AG04450 (cell line): ENCODE measurements around the gene CCDC40. TPM values are rescaled to one million over a fixed set of nuclear protein-coding genes. Genes with fewer than 3 reads are reported as not detected.

Experiments
- CTCF ChIA-PET: fragments of 300-600, 350-600 bp; formaldehyde crosslinking; extraction: SDS; loops from one replicate; lab custom pipeline; 2022; ENCODE audit warnings: antibody characterized with exemption, inconsistent platforms; lab: Charles Lee
- POLR2A ChIA-PET: fragments of 350-600 bp; formaldehyde crosslinking; extraction: SDS; loops from one replicate; lab custom pipeline; 2021; ENCODE audit warnings: antibody characterized with exemption, inconsistent platforms; lab: Yijun Ruan, JAX
- DNase-seq: peaks from one replicate; pipeline ENCODE4 v3.0.0-alpha.2; 2011; ENCODE audit warnings: low read depth, low spot score
- H3K27ac ChIP-seq: one replicate; pipeline ENCODE4 v1.5.1; 2012; ENCODE audit warnings: low read depth, low read length, control low read depth
- H3K27me3 ChIP-seq: one replicate; pipeline ENCODE4 v1.6.0; 2012; ENCODE audit warnings: low read length; ENCODE audit not compliant: control insufficient read depth, insufficient read depth
- H3K4me3 ChIP-seq: 2 replicates; pipeline ENCODE4 v1.5.1; 2011; ENCODE audit warnings: mild to moderate bottlenecking, low read depth, low read length, control low read depth
- H3K9me3 ChIP-seq: 2 replicates; pipeline ENCODE4 v1.5.1; 2012; ENCODE audit warnings: low read length; ENCODE audit not compliant: control insufficient read depth, insufficient read depth
- polyA plus RNA-seq: library from polyadenylated mRNA; depleted of rRNA; stranded (reverse); fragments of >200 nt; gene quantifications from 2 replicates; pipeline ENCODE4 v1.2.3, GENCODE V29; 2011
- TF ChIP-seq, protein P1 (sequence below): IDR thresholded peaks from 2 replicates; pipeline ENCODE4 v1.5.1; 2011; ENCODE audit warnings: low read depth, low read length, control low read depth, inconsistent platforms

The CCDC40 gene
- polyA plus RNA-seq, 1 experiment, result 2.4 TPM

DNA sequence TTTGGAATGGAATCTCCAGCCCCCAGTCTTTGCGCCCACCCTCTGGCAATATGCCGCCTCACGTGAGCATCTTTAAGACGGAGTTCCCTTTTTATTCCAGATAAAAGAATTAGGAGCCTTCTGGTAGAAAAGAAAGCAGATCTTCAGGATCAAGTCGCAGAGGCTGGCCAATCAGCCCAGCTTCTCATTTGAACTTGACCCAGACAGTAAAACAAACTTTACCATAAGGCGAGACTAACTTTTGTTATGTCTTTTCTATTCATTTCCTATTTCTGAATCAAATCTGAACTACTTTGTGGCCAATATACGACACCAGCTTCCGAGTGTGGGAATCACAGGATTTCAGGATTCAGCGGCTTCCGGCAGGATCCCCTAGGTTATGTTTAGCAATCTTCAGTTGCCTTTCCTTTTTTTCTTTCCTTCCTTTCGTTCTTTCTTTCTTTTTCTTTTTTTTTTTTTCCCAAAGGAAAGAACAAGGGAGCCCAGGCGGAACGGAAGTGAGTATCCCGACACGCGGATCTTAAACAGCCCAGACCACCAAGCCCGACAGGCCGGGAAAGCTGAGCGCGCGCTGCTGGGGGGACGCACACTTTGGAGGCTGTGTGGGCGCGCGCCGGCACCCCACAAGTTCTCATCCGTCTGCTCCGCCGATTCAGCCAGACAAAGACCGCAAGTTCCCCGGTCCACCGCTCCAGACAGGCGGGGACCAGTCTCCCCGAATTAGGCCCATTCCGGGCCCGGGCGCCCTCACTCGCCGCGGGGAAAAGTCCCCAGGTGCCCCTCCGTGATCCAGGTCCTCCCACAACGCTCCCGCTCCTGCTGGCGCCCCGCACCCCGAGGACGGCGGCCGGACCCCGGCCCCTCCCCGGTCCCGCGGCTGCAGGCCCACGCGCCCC is 1.4 kb upstream of the CCDC40 start:
- ChIA-PET POLR2A (interaction anchor here (0.7 kb wide), 2 partner anchors 67 to 113 kb away, joined by 4 read pairs; partner anchors contain the start of gene GAA), CTCF (interaction anchor here (1.0 kb wide), 1 partner anchor 66 kb away, joined by 4 read pairs; the partner anchor contains the start of gene GAA)
- Histone ChIP-seq H3K4me3 (peak overlapping the region; percentile 76), H3K9me3 (no peaks in the 10 kb centered on the region; the same call in 1 of the 2 replicates), H3K27ac (peak overlapping the region; percentile 65), H3K27me3 (no peaks in the 10 kb centered on the region)
- TF ChIP-seq, protein P1, sequence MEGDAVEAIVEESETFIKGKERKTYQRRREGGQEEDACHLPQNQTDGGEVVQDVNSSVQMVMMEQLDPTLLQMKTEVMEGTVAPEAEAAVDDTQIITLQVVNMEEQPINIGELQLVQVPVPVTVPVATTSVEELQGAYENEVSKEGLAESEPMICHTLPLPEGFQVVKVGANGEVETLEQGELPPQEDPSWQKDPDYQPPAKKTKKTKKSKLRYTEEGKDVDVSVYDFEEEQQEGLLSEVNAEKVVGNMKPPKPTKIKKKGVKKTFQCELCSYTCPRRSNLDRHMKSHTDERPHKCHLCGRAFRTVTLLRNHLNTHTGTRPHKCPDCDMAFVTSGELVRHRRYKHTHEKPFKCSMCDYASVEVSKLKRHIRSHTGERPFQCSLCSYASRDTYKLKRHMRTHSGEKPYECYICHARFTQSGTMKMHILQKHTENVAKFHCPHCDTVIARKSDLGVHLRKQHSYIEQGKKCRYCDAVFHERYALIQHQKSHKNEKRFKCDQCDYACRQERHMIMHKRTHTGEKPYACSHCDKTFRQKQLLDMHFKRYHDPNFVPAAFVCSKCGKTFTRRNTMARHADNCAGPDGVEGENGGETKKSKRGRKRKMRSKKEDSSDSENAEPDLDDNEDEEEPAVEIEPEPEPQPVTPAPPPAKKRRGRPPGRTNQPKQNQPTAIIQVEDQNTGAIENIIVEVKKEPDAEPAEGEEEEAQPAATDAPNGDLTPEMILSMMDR, result no peak
- DNase-seq, result no peak

DNA sequence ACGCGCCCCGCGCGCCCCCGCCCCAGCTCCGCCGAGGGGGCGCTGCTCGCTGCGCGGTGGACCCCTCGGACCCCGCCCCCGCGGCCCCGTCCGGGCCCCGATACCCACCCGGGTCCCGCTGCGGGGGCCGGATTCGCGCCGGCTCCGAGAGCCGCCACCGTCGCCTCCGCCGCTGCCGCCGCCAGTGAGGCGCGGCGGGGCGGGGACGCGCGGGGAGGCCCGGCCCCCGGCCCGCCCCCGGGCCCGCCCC is 830 bp upstream of the CCDC40 start, which contains the start of gene TBC1D16:
TBC1D16 (minus strand) TSS at position 186 of the 250 bp plus-strand sequence. CDS start 22,325 bp downstream, outside the sequence.
- no peak for DNase-seq
- TF ChIP-seq, protein P1, result no peak
- H3K27ac ChIP-seq, result peak within 1 kb of the TSS; percentile 65
- peak within 1 kb of the TSS; percentile 87 for H3K4me3 ChIP-seq
- H3K9me3 ChIP-seq, result no peaks in the 10 kb centered on the region; the same call in 1 of the 2 replicates
- POLR2A ChIA-PET, result interaction anchor here (0.7 kb wide), 1 partner anchor 112 kb away, joined by 4 read pairs; no protein-coding TSS in a partner anchor
- H3K27me3 ChIP-seq, result no peaks in the 10 kb centered on the region
- CTCF ChIA-PET, result no interaction called here

DNA sequence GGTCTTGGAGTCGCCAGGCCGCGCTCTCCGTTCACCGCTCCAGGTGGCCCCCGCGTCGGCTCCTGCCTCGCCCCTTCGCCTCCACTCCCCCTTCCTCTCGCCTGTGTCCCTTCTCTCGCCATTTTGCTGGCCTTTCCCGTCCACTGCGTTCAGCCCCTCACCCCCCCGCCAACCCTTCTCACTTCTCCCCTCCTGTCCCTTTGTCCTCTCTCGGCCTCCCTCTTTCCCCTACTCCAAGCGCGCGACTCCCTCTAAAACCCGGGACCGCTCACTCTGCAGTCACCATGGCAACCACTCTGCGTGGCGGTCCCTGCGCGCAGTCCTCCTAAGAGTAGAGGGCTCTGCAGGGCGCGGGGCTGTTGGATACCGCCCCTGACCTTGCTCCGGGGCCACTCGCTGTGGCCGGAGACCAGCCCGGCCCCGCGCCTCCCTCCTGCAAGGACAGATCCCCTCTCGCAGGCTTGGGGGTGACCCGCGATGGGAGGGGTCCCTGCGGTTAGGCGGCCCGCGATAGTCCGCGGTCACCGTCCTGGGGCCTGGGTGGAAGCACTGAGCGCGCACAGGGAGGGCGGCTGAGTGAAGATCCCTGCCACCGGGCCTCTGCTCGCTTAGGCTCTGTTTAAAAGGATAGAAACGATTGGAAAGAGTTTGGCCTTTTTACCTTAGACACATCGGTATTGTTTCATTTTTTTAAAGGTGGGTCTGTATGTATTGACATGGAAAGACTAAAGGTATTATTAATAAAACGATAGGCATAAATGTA is 454 bp downstream of the CCDC40 start:
- Histone ChIP-seq H3K27me3 (no peaks in the 10 kb centered on the region), H3K27ac (peak overlapping the region; percentile 52), H3K4me3 (peak overlapping the region; percentile 87), H3K9me3 (no peaks in the 10 kb centered on the region)
- CTCF ChIA-PET, result interaction anchor here (1.7 kb wide), 1 partner anchor 29 kb away, joined by 4 read pairs; no protein-coding TSS in a partner anchor
- no peak for DNase-seq
- POLR2A ChIA-PET, result no interaction called here
- TF ChIP-seq, protein P1, result no peak

DNA sequence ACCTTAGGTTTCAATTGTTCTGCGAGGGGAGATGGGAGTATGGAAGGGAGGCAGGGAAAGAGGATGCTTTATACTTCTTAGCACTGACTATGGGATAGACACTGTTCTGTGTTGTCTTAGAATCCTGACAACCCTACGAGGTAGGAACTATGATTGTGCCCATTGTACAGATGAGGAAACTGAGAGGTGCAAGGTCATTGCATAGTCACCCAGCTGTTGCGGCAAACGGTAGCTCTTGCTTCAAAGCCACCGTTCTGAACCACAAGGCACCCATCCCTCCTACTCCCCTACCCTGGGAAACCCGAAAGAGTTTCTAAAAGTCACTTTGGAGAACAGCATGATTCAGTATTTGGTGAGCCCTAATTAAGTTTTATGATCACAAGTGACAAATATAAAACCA is 7.5 kb downstream of the CCDC40 start:
- no peaks in the 10 kb centered on the region for H3K27me3 ChIP-seq
- DNase-seq, result no peak
- ChIA-PET POLR2A (interaction anchor here (0.6 to 0.7 kb wide), 3 partner anchors 10 to 18 kb away, joined by 3 to 6 read pairs (median 3); no protein-coding TSS in a partner anchor), CTCF (interaction anchor here (0.6 to 1.7 kb wide), 3 partner anchors 35 to 58 kb away, joined by 3 to 6 read pairs (median 5); partner anchors contain the start of gene GAA)
- no peak overlapping the region for H3K27ac ChIP-seq
- H3K4me3 ChIP-seq, result no peak overlapping the region
- TF ChIP-seq, protein P1, result no peak
- H3K9me3 ChIP-seq, result no peaks in the 10 kb centered on the region
